Lower leg skin (tissue), 3 donors: ENCODE data around the gene AGBL1.

ENCODE experiments used
- CTCF ChIP-seq, 3 donors: fragments of 450-650 bp; IDR thresholded peaks; one replicate each; pipeline ENCODE4 v1.5.1; 2016; ENCODE audit warnings: antibody characterized with exemption in 3 of 3, mild to moderate bottlenecking in 3 of 3, moderate library complexity in 2 of 3
- POLR2A ChIP-seq, 2 donors: fragments of 450-650 bp; IDR thresholded peaks; one replicate each; pipeline ENCODE4 v1.6.1; 2016 to 2017; ENCODE audit warnings: antibody characterized with exemption in 2 of 2, mild to moderate bottlenecking in 1 of 2, moderate library complexity in 1 of 2

- TF ChIP-seq CTCF (IDR thresholded peaks at IDR 0.05) = no peak
- TF ChIP-seq POLR2A (IDR thresholded peaks at IDR 0.05) = no peak
Observed at GRCh38 chr15:86061581-86061980, 18.1 kb upstream of the AGBL1 start.
